H7 (cell line): ENCODE data around the gene ADAMTSL1. TPM values are rescaled to one million over a fixed set of nuclear protein-coding genes. Genes with fewer than 3 reads are reported as not detected.
"Not testable (repeated sequence)": the region's sequence is repeated elsewhere in the genome, so short reads cannot be mapped to it uniquely, and the experiment has no call there.

Source experiments
- DNase-seq: peaks from one replicate; pipeline ENCODE4 v3.0.0; 2012
- H3K27me3 ChIP-seq: 2 replicates; pipeline ENCODE4 v1.6.0; 2011; ENCODE audit warnings: mild to moderate bottlenecking, low read length; ENCODE audit not compliant: control insufficient read depth, insufficient read depth
- H3K36me3 ChIP-seq: replicated peaks from 2 replicates; pipeline ENCODE4 v1.5.1; 2011; ENCODE audit warnings: low read length; ENCODE audit not compliant: control insufficient read depth, insufficient read depth
- H3K4me3 ChIP-seq: 2 replicates; pipeline ENCODE4 v1.5.1; 2011; ENCODE audit warnings: low read depth, mild to moderate bottlenecking, control low read depth, low read length, moderate library complexity; ENCODE audit not compliant: insufficient read depth
- total RNA-seq: library from RNA; depleted of rRNA; stranded (reverse); fragments of >200 nt; shearing (Covaris generic); gene quantifications from 2 replicates; pipeline ENCODE4 v1.2.3, GENCODE V29; 2014

Gene ADAMTSL1
- total RNA-seq, 1 experiment from 2014 or later, result 1.8 TPM

DNA sequence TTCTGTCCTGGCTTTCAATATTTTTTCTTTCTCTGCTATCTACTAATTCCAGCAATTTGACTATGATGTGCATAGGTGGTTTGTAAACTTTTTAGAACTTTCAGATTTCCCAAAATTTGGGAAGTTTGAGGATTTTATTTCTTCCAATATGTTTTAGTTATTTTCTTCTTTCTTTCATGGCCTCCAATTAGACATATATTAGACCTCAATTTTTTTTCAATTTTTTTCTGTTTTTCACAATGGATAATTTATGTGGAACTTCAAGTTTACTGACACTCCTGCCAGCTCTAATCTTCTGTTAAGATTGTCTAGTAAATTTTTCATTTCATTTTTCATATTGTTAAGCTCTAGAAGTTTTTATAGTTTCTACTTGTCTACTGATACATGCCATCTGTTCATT is 395.8 kb downstream of the ADAMTSL1 start:
- H3K27me3 ChIP-seq, result no peaks in the 10 kb centered on the region
- H3K4me3 ChIP-seq, result no peak overlapping the region
- no peak for DNase-seq
- no peaks in the 10 kb centered on the region for H3K36me3 ChIP-seq

DNA sequence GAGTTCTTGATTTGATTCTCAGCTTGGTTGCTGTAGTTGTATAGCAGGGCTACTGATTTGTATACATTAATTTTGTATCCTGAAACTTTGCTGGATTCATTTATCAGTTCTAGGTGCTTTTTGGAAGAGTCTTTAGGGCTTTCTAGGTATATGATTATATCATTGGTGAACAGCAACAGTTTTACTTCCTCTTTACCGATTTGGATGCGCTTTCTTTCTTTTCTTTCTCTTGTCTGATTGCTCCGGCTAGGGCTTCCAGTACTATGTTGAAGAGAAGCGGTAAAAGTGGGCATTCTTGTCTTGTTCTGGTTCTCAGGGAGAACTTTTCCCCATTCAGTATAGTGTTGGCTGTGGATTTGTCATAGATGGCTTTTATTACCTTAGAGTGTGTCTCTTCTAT is 400.1 kb downstream of the ADAMTSL1 start:
- Histone ChIP-seq H3K4me3 (no peak overlapping the region), H3K36me3 (no peaks in the 10 kb centered on the region), H3K27me3 (no peaks in the 10 kb centered on the region)
- DNase-seq, result no peak

DNA sequence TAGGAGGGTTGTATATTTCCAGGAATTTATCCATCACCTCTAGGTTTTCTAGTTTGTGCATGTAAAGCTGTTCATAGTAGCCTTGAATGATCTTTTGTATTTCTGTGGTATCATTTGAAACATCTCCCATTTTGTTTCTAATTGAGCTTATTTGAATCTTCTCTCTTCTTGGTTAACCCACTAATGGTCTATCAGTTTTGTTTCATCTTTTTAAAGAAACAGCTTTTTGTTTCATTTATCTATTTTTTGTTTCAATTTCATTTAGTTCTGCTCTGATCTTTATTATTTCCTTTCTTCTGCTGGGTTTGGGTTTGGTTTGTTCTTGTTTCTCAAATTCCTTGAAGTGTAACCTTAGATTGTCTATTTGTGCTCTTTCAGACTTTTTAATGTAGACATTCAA is 401.0 kb downstream of the ADAMTSL1 start:
- not testable (repeated sequence) for H3K27me3 ChIP-seq, H3K4me3 ChIP-seq, H3K36me3 ChIP-seq, DNase-seq

DNA sequence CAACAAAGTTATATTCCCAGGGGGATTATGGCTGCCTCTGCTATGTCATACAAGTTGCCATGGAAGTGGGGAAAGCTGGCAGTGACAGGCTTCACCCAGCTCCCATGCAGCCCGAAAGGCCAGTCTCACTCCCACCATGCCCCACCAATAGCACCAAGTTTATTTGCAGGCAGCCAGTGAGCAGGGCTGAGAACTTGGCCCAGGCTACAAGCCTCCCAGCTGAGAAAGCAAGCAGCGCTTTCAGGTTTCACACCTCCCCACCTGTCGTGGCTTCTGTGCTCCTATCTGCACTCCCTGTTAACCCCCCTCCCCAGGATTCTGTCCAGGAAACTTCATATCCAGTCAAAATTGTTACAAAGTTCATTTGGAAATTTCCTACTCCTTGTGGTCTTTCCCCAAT is 404.0 kb downstream of the ADAMTSL1 start:
- H3K4me3 ChIP-seq, result no peak overlapping the region

GRCh38 chr9:18881758-18882157 is 407.8 kb downstream of the ADAMTSL1 start:
- Histone ChIP-seq H3K27me3 (no peaks in the 10 kb centered on the region), H3K36me3 (no peaks in the 10 kb centered on the region), H3K4me3 (no peak overlapping the region)
- no peak for DNase-seq

More for the DNA sequence above, 404.0 kb downstream of the ADAMTSL1 start:
- no peaks in the 10 kb centered on the region for H3K36me3 ChIP-seq
- no peak for DNase-seq
- no peaks in the 10 kb centered on the region for H3K27me3 ChIP-seq

DNA sequence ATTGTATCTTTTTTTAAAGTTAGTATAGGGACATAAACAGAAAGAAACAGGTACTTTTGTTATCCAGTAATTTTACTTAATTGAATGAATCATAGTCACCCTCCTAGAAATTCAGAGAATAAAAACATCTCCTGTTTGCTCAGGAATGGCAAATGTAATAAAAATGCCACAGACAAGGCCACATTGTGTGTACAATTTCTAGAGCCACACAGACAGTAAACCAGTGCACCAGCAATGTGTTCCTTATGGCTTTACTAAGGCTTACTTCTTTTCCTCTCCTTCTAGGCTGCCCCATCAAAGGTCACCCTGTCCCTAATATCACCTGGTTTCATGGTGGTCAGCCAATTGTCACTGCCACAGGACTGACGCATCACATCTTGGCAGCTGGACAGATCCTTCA is 413.6 kb downstream of the ADAMTSL1 start:
- Histone ChIP-seq H3K4me3 (no peak overlapping the region), H3K27me3 (no peaks in the 10 kb centered on the region), H3K36me3 (no peaks in the 10 kb centered on the region)
- DNase-seq, result no peak

- Histone ChIP-seq H3K36me3 (no peaks in the 10 kb centered on the region), H3K27me3 (no peaks in the 10 kb centered on the region), H3K4me3 (no peak overlapping the region)
- DNase-seq, result no peak
These were observed 414.3 kb downstream of the ADAMTSL1 start for GRCh38 chr9:18888290-18888689.

- no peak overlapping the region for H3K4me3 ChIP-seq
- no peaks in the 10 kb centered on the region for H3K27me3 ChIP-seq
- no peak for DNase-seq
- H3K36me3 ChIP-seq, result no peaks in the 10 kb centered on the region
These were observed 415.6 kb downstream of the ADAMTSL1 start for GRCh38 chr9:18889550-18889949.

GRCh38 chr9:18890372-18890771 is 416.4 kb downstream of the ADAMTSL1 start:
- DNase-seq, result no peak
- H3K36me3 ChIP-seq, result no peaks in the 10 kb centered on the region
- H3K4me3 ChIP-seq, result no peak overlapping the region
- H3K27me3 ChIP-seq, result no peaks in the 10 kb centered on the region

GRCh38 chr9:18891946-18892670 is 418.2 kb downstream of the ADAMTSL1 start:
- Histone ChIP-seq H3K27me3 (no peaks in the 10 kb centered on the region), H3K4me3 (no peak overlapping the region), H3K36me3 (no peaks in the 10 kb centered on the region)
- DNase-seq, result no peak

- no peak for DNase-seq
- Histone ChIP-seq H3K4me3 (no peak overlapping the region), H3K36me3 (no peaks in the 10 kb centered on the region), H3K27me3 (no peaks in the 10 kb centered on the region)
These were observed 419.1 kb downstream of the ADAMTSL1 start for GRCh38 chr9:18893046-18893445.

GRCh38 chr9:18893491-18893890 is 419.5 kb downstream of the ADAMTSL1 start:
- no peak for DNase-seq
- no peaks in the 10 kb centered on the region for H3K27me3 ChIP-seq
- H3K36me3 ChIP-seq, result no peaks in the 10 kb centered on the region
- H3K4me3 ChIP-seq, result no peak overlapping the region

DNA sequence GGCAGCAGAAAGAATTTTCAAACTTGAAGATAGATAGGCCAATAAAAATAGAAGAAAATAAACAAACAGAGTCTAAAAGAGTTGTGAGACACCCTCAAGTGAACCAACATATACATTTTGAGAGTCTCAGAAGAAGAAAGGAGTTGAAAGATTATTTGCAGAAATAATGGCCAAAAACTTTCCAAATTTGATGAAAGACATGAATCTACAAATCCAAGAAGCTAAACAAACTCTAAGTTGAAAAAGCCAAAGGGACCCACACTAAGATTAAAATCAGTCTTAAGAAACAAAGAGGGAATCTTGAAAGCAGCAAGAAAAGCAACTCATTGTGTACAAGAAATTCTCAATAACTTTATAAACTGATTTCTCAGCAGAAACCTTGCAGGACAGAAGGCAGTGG is 422.1 kb downstream of the ADAMTSL1 start:
- H3K36me3 ChIP-seq, result no peaks in the 10 kb centered on the region
- no peak overlapping the region for H3K4me3 ChIP-seq
- no peak for DNase-seq
- H3K27me3 ChIP-seq, result no peaks in the 10 kb centered on the region

- no peak overlapping the region for H3K4me3 ChIP-seq
- no peak for DNase-seq
- no peaks in the 10 kb centered on the region for H3K36me3 ChIP-seq
- no peaks in the 10 kb centered on the region for H3K27me3 ChIP-seq
These were observed 422.7 kb downstream of the ADAMTSL1 start for GRCh38 chr9:18896531-18897179.

GRCh38 chr9:18903450-18903849 is 429.5 kb downstream of the ADAMTSL1 start:
- Histone ChIP-seq H3K4me3 (no peak overlapping the region), H3K27me3 (no peaks in the 10 kb centered on the region), H3K36me3 (no peaks in the 10 kb centered on the region)
- DNase-seq, result no peak
